NCI-H345 (cell line): ENCODE measurements around the gene ALOX15.
A peak's percentile ranks its signal among the peaks of the same experiment; 100 is the strongest.
"Not testable (repeated sequence)": the region's sequence is repeated elsewhere in the genome, so short reads cannot be mapped to it uniquely, and the experiment has no call there.

Experiments used
- DNase-seq: peaks from one replicate; lab custom pipeline; 2025; lab: John Stamatoyannopoulos, UW

The ALOX15 gene

GRCh38 chr17:4648741-4649140, 7.3 kb upstream of the ALOX15 start:
- DNase-seq, result peak; percentile 88

- DNase-seq, result no peak
Observed at GRCh38 chr17:4645642-4646041, 4.2 kb upstream of the ALOX15 start.

GRCh38 chr17:4643676-4644075, 2.2 kb upstream of the ALOX15 start:
- DNase-seq, result no peak

- no peak for DNase-seq
Observed at GRCh38 chr17:4642286-4642685, 808 bp upstream of the ALOX15 start.

GRCh38 chr17:4640569-4641188, 799 bp downstream of the ALOX15 start:
- not testable (repeated sequence) for DNase-seq

GRCh38 chr17:4639301-4640059, 2.0 kb downstream of the ALOX15 start:
- not testable (repeated sequence) for DNase-seq

GRCh38 chr17:4638766-4639165, 2.7 kb downstream of the ALOX15 start:
- DNase-seq, result not testable (repeated sequence)

- no peak for DNase-seq
Observed at GRCh38 chr17:4636474-4637100, 4.9 kb downstream of the ALOX15 start.

- no peak for DNase-seq
Observed at GRCh38 chr17:4635823-4636375, 5.6 kb downstream of the ALOX15 start.

- no peak for DNase-seq
Observed at GRCh38 chr17:4634976-4635375, 6.5 kb downstream of the ALOX15 start.

GRCh38 chr17:4633643-4634042, 7.8 kb downstream of the ALOX15 start:
- DNase-seq, result no peak

- DNase-seq, result no peak
Observed at GRCh38 chr17:4632581-4632920, 8.9 kb downstream of the ALOX15 start.

GRCh38 chr17:4631836-4632580, 9.5 kb downstream of the ALOX15 start:
- DNase-seq, result no peak

- no peak for DNase-seq
Observed at GRCh38 chr17:4631431-4631830, 10.0 kb downstream of the ALOX15 start.

- no peak for DNase-seq
Observed at GRCh38 chr17:4626734-4627256, 14.7 kb downstream of the ALOX15 start.

GRCh38 chr17:4625181-4625617, 16.3 kb downstream of the ALOX15 start:
- DNase-seq, result no peak

- DNase-seq, result not testable (repeated sequence)
Observed at GRCh38 chr17:4624451-4624911, 17.0 kb downstream of the ALOX15 start.

GRCh38 chr17:4623249-4623648, 18.2 kb downstream of the ALOX15 start:
- no peak for DNase-seq

GRCh38 chr17:4622375-4622774, 19.1 kb downstream of the ALOX15 start:
- no peak for DNase-seq

- no peak for DNase-seq
Observed at GRCh38 chr17:4620531-4621101, 20.9 kb downstream of the ALOX15 start.

GRCh38 chr17:4617590-4618351, 23.7 kb downstream of the ALOX15 start:
- DNase-seq, result no peak
